ENCODE data around the gene UBE3D.

DNA sequence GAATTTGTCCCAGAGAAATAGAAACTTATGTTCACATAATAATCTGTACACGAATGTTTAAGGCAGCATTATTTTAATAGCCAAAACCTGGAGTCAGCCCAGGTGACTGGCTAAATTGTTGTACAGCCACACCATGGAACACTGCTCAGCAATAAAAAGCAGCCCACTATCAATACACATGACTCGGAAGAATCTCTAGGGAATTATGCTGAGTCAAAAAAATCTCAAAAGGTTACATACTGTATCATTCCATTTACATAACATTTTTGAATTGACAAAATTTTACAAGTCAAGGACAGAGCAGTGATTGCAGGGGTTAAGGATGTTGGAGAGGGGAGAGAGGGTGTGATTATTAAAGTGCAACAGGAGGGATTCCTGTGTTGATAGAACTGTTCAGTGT, 163.4 kb downstream of the UBE3D start:
- TF ChIP-seq, protein P1, sequence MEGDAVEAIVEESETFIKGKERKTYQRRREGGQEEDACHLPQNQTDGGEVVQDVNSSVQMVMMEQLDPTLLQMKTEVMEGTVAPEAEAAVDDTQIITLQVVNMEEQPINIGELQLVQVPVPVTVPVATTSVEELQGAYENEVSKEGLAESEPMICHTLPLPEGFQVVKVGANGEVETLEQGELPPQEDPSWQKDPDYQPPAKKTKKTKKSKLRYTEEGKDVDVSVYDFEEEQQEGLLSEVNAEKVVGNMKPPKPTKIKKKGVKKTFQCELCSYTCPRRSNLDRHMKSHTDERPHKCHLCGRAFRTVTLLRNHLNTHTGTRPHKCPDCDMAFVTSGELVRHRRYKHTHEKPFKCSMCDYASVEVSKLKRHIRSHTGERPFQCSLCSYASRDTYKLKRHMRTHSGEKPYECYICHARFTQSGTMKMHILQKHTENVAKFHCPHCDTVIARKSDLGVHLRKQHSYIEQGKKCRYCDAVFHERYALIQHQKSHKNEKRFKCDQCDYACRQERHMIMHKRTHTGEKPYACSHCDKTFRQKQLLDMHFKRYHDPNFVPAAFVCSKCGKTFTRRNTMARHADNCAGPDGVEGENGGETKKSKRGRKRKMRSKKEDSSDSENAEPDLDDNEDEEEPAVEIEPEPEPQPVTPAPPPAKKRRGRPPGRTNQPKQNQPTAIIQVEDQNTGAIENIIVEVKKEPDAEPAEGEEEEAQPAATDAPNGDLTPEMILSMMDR (conservative IDR thresholded peaks at IDR 0.05; ENCODE audit: low read depth in 2 of 2), result no peak
- TF ChIP-seq CREB1 (CRISPR knock-in tag; IDR thresholded peaks at IDR 0.05; ENCODE audit: low read depth) (no peak), EZH2 (IDR thresholded peaks at IDR 0.05; ENCODE audit: low read depth, unreplicated experiment) (no peak)
